B cell (primary cell): ENCODE data around the gene B3GNT7. TPM values are rescaled to one million over a fixed set of nuclear protein-coding genes. Genes with fewer than 3 reads are reported as not detected.

Source experiments
- ATAC-seq: fragments of 200-7000 bp; cut with Tn5 transposase; one replicate; pipeline ENCODE4 v1.10.0; 2021; ENCODE audit warnings: low read depth, mild to moderate bottlenecking, moderate number of reproducible peaks, moderate library complexity
- CTCF ChIA-PET: fragments of 350-600 bp; sonication (Branson Sonifier 250); formaldehyde crosslinking; loops from one replicate; lab custom pipeline; 2021; ENCODE audit warnings: antibody characterized with exemption, inconsistent platforms; lab: Charles Lee
- POLR2A ChIA-PET: fragments of 350-600 bp; sonication (Branson Sonifier 250); formaldehyde crosslinking; loops from one replicate; lab custom pipeline; 2021; ENCODE audit warnings: antibody characterized with exemption; lab: Charles Lee
- DNase-seq: peaks from one replicate; pipeline ENCODE4 v3.0.0; 2013
- H2AFZ ChIP-seq: 2 replicates; pipeline ENCODE4 v1.6.1; 2012; ENCODE audit warnings: mild to moderate bottlenecking, low read depth, low read length; ENCODE audit not compliant: insufficient read depth, poor library complexity, severe bottlenecking
- H3K27ac ChIP-seq, 2 donors: 1 replicate in 1 of 2; 2 replicates in 1 of 2; pipeline ENCODE4 v1.5.1; 2012 to 2013; ENCODE audit warnings: low read length in 2 of 2, mild to moderate bottlenecking in 2 of 2, moderate library complexity in 1 of 2
- H3K27me3 ChIP-seq, 4 experiments: fragments of 200-600 bp in 1 of 4; sonication (generic) in 1 of 4; replicated peaks in 1 of 4; 1 replicate in 2 of 4; 2 replicates in 2 of 4; pipeline versions ENCODE4 v1.6.1 to v1.7.0; 2013 to 2016; ENCODE audit warnings: low read length in 3 of 4, mild to moderate bottlenecking in 2 of 4, mixed read lengths in 1 of 4, moderate library complexity in 1 of 4; ENCODE audit not compliant: insufficient read depth in 4 of 4, control insufficient read depth in 3 of 4; ENCODE audit errors: control extremely low read depth in 1 of 4
- H3K36me3 ChIP-seq, 2 experiments: replicated peaks in 1 of 2; 1 replicate in 1 of 2; 2 replicates in 1 of 2; pipeline versions ENCODE4 v1.6.1 to v1.7.1; 2013; ENCODE audit warnings: low read length in 1 of 2; ENCODE audit not compliant: insufficient read depth in 2 of 2, control insufficient read depth in 1 of 2; ENCODE audit errors: control extremely low read depth in 1 of 2, extremely low read depth in 1 of 2
- H3K4me1 ChIP-seq, 2 donors: fragments of 200-600 bp in 1 of 2; sonication (generic) in 1 of 2; 1 replicate in 1 of 2; 2 replicates in 1 of 2; pipeline versions ENCODE4 v1.5.1 to v1.6.1; 2013 to 2017; ENCODE audit warnings: low read length in 2 of 2; ENCODE audit not compliant: control insufficient read depth in 2 of 2, insufficient read depth in 2 of 2
- H3K4me2 ChIP-seq: replicated peaks from 2 replicates; pipeline ENCODE3; 2012; ENCODE audit warnings: mild to moderate bottlenecking, low read depth, low read length; ENCODE audit not compliant: poor library complexity, severe bottlenecking
- H3K4me3 ChIP-seq, 5 experiments: fragments of 200-600 bp in 1 of 5; sonication (generic) in 1 of 5; 1 replicate in 3 of 5; 2 replicates in 2 of 5; pipeline versions ENCODE4 v1.5.1 to v1.7.0; 2011 to 2016; ENCODE audit warnings: low read length in 4 of 5, mild to moderate bottlenecking in 4 of 5, low read depth in 2 of 5, control low read depth in 1 of 5, moderate library complexity in 1 of 5; ENCODE audit not compliant: insufficient read depth in 1 of 5; ENCODE audit errors: control extremely low read depth in 1 of 5, extremely low read depth in 1 of 5
- H3K79me2 ChIP-seq: fragments of 200-600 bp; sonication (generic); one replicate; pipeline ENCODE4 v1.6.0; 2016; ENCODE audit warnings: low read length; ENCODE audit not compliant: control insufficient read depth, insufficient read depth
- H3K9ac ChIP-seq: fragments of 200-600 bp; sonication (generic); 2 replicates; pipeline ENCODE4 v1.6.1; 2017; ENCODE audit warnings: mild to moderate bottlenecking, low read length, moderate library complexity
- H3K9me3 ChIP-seq, 3 donors: one replicate each; pipeline versions ENCODE4 v1.6.1 to v1.7.1; 2013; ENCODE audit warnings: low read length in 2 of 3; ENCODE audit not compliant: control insufficient read depth in 2 of 3, insufficient read depth in 1 of 3; ENCODE audit errors: control extremely low read depth in 1 of 3
- H4K20me1 ChIP-seq: 2 replicates; pipeline ENCODE4 v1.6.0; 2012; ENCODE audit warnings: mild to moderate bottlenecking, low read length; ENCODE audit not compliant: insufficient read depth, control insufficient read depth, poor library complexity, severe bottlenecking
- H3K27ac Mint-ChIP-seq: one replicate; pipeline ENCODE4 v1.8.0; 2021; ENCODE audit warnings: mixed read lengths
- H3K27me3 Mint-ChIP-seq: one replicate; pipeline ENCODE4 v1.8.0; 2021; ENCODE audit warnings: mixed read lengths
- H3K4me1 Mint-ChIP-seq: one replicate; pipeline ENCODE4 v1.8.0; 2021; ENCODE audit warnings: mixed read lengths
- H3K4me3 Mint-ChIP-seq: one replicate; pipeline ENCODE4 v1.8.0; 2021; ENCODE audit warnings: mixed read lengths
- H3K9me3 Mint-ChIP-seq: one replicate; pipeline ENCODE4 v1.8.0; 2022; ENCODE audit warnings: mixed read lengths; ENCODE audit not compliant: insufficient read depth
- CTCF ChIP-seq: fragments of 200-600 bp; IDR thresholded peaks from one replicate; pipeline ENCODE4 v1.8.0; 2022; ENCODE audit warnings: antibody characterized with exemption, mild to moderate bottlenecking
- EZH2 ChIP-seq: IDR thresholded peaks from 2 replicates; pipeline ENCODE4 v1.6.1; 2012; ENCODE audit warnings: borderline replicate concordance, low read depth, mild to moderate bottlenecking, moderate library complexity, low read length; ENCODE audit not compliant: insufficient read depth, poor library complexity, severe bottlenecking
- WGBS: methylation state at CpG from one replicate; pipeline ENCODE4 v1.1.5; 2013; ENCODE audit warnings: missing lambda C conversion rate; ENCODE audit not compliant: insufficient coverage; 5-methylcytosine and 5-hydroxymethylcytosine counted together
- intact Hi-C: fragments of 100-400 bp; cut with micrococcal nuclease; formaldehyde crosslinking; loops from one replicate; pipeline ENCODE4 v1.10.0; 2022
- polyA plus RNA-seq: library from polyadenylated mRNA; depleted of rRNA; stranded (reverse); fragments of >200 nt; gene quantifications from 2 replicates; pipeline ENCODE4 v1.2.3, GENCODE V29; 2012
- total RNA-seq, 2 donors: library from RNA; stranded (reverse); fragments of 120-200 nt in 1 of 2; gene quantifications; 1 replicate in 1 of 2; 2 replicates in 1 of 2; pipeline versions ENCODE4 v1.2.3 to v1.2.4, GENCODE V29; 2013 to 2022

B3GNT7 gene
- total and polyA plus RNA-seq, 2 donors (not counting 1 experiment from before 2014, with no cell fraction given), result 5.7 to 14.3 TPM

- Histone ChIP-seq H3K27me3 (no peaks in the 10 kb centered on the region), H3K9ac (no peak overlapping the region), H2AFZ (no peak overlapping the region), H3K4me1 (no peaks in the 10 kb centered on the region), H3K36me3 (no peaks in the 10 kb centered on the region), H3K4me3 (no peak overlapping the region), H3K79me2 (no peaks in the 10 kb centered on the region), H4K20me1 (no peaks in the 10 kb centered on the region), H3K27ac (no peak overlapping the region), H3K9me3 (no peaks in the 10 kb centered on the region), H3K4me2 (no peak overlapping the region)
- H3K27ac Mint-ChIP-seq, result no peak overlapping the region
- no peaks in the 10 kb centered on the region for H3K9me3 Mint-ChIP-seq
- CTCF ChIA-PET, result interaction anchor here (0.8 kb wide), 1 partner anchor 28 kb away, joined by 4 read pairs; no protein-coding TSS in a partner anchor
- ATAC-seq (no peak), DNase-seq (no peak)
- peaks cover 3% of the 10 kb centered on the region for H3K27me3 Mint-ChIP-seq
- 96% methylated on average over 6 of the region's 8 CpGs for WGBS
- no peak overlapping the region for H3K4me3 Mint-ChIP-seq
- intact Hi-C loops, result no loop called here
- POLR2A ChIA-PET, result interaction anchor here (0.7 kb wide), 1 partner anchor 13 kb away, joined by 7 read pairs; no protein-coding TSS in a partner anchor
- no peaks in the 10 kb centered on the region for H3K4me1 Mint-ChIP-seq
- TF ChIP-seq EZH2 (no peak), CTCF (no peak)
Observed at GRCh38 chr2:231376857-231377256, 18.7 kb upstream of the B3GNT7 start.

- H3K4me1 Mint-ChIP-seq, result no peaks in the 10 kb centered on the region
- TF ChIP-seq EZH2, result no peak
- TF ChIP-seq CTCF, result no peak
- no peaks in the 10 kb centered on the region for H3K9me3 ChIP-seq
- H3K36me3 ChIP-seq, result no peaks in the 10 kb centered on the region
- no peak overlapping the region for H3K4me3 ChIP-seq
- no peak overlapping the region for H3K4me2 ChIP-seq
- DNase-seq, result no peak
- H3K27ac Mint-ChIP-seq, result no peak overlapping the region
- H3K79me2 ChIP-seq, result no peaks in the 10 kb centered on the region
- ATAC-seq, result no peak
- 86% methylated on average over 12 of the region's 13 CpGs for WGBS
- no peak overlapping the region for H3K27ac ChIP-seq
- no peaks in the 10 kb centered on the region for H3K27me3 ChIP-seq
- ChIA-PET POLR2A (no interaction called here), CTCF (interaction anchor here (0.6 to 0.7 kb wide), 2 partner anchors 150 to 382 kb away, joined by 3 to 4 read pairs; no protein-coding TSS in a partner anchor)
- H3K9ac ChIP-seq, result no peak overlapping the region
- H3K4me1 ChIP-seq, result no peaks in the 10 kb centered on the region
- no peak overlapping the region for H2AFZ ChIP-seq
- no peaks in the 10 kb centered on the region for H3K9me3 Mint-ChIP-seq
- H3K27me3 Mint-ChIP-seq, result peaks cover 3% of the 10 kb centered on the region
- no peaks in the 10 kb centered on the region for H4K20me1 ChIP-seq
- H3K4me3 Mint-ChIP-seq, result no peak overlapping the region
- intact Hi-C loops, result no loop called here
Observed at GRCh38 chr2:231378026-231378722, 17.3 kb upstream of the B3GNT7 start.
